Measurements from ENCODE around the gene GRK5. TPM values are rescaled to one million over a fixed set of nuclear protein-coding genes. Genes with fewer than 3 reads are reported as not detected.
A peak's percentile ranks its signal among the peaks of the same experiment; 100 is the strongest.

The GRK5 gene
- total RNA-seq, 1 experiment from 2014 or later = 1.2 TPM

DNA sequence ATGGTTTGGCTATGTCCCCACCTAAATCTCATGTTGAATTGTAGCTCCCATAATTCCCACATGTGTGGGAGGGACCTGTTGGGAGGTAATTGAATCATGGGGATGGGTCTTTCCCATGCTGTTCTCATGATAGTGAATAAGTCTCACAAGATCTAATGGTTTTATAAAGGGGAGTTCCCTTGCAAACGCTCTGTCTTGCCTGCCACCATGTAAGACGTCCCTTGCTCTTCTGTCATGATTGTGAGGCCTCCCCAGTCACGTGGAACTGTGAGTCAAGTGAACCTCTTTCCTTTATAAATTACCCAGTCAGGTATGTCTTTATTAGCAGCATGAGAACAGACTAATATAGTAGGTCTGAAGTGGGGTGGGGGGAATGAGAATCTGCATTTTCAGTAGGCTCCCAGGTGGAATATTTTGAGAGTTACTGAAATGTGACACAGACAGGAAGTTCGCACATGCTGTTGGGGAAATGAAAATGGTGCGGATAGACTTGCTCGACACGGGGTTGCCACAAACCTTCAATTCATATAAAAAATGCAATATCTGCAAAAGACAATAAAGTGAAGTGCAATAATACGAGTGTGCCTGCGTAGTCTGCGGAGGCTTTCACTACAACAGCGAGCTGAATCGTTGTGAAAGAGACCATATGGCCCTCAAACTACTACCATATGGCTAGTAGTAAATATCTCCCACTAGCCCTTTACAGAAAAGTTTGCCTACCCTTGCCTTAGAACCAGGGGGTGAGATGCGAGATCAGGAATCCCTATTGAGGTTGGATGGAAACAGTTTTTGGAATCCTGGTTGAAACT lies 166.1 kb downstream of the GRK5 start:
- H3K18ac ChIP-seq (ENCODE audit: insufficient read length, low read depth, low read length) = no peak overlapping the region
- no CpG with 5 or more reads among the region's 13 CpGs for WGBS (ENCODE audit: extremely low coverage, insufficient read length, low lambda C conversion rate)
- H3K27me3 Mint-ChIP-seq (ENCODE audit: low read depth) = peaks cover 2% of the 10 kb centered on the region; the same call in 1 of the 2 replicates
- H3K23ac ChIP-seq (ENCODE audit: insufficient read length, low read depth, low read length) = no peak overlapping the region
- no peaks in the 10 kb centered on the region for H3K23me2 ChIP-seq (ENCODE audit: insufficient read length, low read depth, low read length, poor library complexity, severe bottlenecking)
- no peaks in the 10 kb centered on the region for H3K79me1 ChIP-seq (ENCODE audit: insufficient read depth, low read depth, low read length, poor library complexity, severe bottlenecking)
- H3K14ac ChIP-seq (ENCODE audit: insufficient read depth, low read length) = no peak overlapping the region
- H2AFZ ChIP-seq (ENCODE audit: low read length) = no peak overlapping the region
- H2BK5ac ChIP-seq (ENCODE audit: insufficient read length, low read length) = no peak overlapping the region
- H3K4me1 ChIP-seq (ENCODE audit: insufficient read depth, low read length) = no peaks in the 10 kb centered on the region
- H3K4me2 ChIP-seq (ENCODE audit: insufficient read depth, insufficient read length, low read length) = no peak overlapping the region
- H3K27me3 ChIP-seq (ENCODE audit: insufficient read depth, low read length) = no peaks in the 10 kb centered on the region
- no peak overlapping the region for H3K4ac ChIP-seq (ENCODE audit: low read depth, low read length)
- TF ChIP-seq, protein P1, sequence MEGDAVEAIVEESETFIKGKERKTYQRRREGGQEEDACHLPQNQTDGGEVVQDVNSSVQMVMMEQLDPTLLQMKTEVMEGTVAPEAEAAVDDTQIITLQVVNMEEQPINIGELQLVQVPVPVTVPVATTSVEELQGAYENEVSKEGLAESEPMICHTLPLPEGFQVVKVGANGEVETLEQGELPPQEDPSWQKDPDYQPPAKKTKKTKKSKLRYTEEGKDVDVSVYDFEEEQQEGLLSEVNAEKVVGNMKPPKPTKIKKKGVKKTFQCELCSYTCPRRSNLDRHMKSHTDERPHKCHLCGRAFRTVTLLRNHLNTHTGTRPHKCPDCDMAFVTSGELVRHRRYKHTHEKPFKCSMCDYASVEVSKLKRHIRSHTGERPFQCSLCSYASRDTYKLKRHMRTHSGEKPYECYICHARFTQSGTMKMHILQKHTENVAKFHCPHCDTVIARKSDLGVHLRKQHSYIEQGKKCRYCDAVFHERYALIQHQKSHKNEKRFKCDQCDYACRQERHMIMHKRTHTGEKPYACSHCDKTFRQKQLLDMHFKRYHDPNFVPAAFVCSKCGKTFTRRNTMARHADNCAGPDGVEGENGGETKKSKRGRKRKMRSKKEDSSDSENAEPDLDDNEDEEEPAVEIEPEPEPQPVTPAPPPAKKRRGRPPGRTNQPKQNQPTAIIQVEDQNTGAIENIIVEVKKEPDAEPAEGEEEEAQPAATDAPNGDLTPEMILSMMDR (conservative IDR thresholded peaks at IDR 0.05) = no peak
- H2BK12ac ChIP-seq (ENCODE audit: insufficient read length, low read depth, low read length) = no peak overlapping the region
- H2BK120ac ChIP-seq (ENCODE audit: low read depth, low read length, poor library complexity, severe bottlenecking) = no peak overlapping the region
- H3K56ac ChIP-seq (ENCODE audit: insufficient read length, low read depth, low read length) = no peak overlapping the region
- no peaks in the 10 kb centered on the region for H4K20me1 ChIP-seq (ENCODE audit: control insufficient read depth, insufficient read depth, insufficient read length)
- DNase-seq = no peak
- H4K8ac ChIP-seq (replicated peaks; ENCODE audit: insufficient read length, low read depth, low read length) = no peak overlapping the region
- no peaks in the 10 kb centered on the region for H3K9me3 Mint-ChIP-seq
- peak overlapping the region in 1 of 3 experiments; percentile 15; a peak in 1 of 7 replicates for H3K27ac Mint-ChIP-seq
- H3T11ph ChIP-seq (ENCODE audit: low read length) = no peak overlapping the region
- no peak overlapping the region for H4K91ac ChIP-seq (ENCODE audit: insufficient read length, low read depth, low read length)
- no peaks in the 10 kb centered on the region for H3K9me3 ChIP-seq (ENCODE audit: control insufficient read depth, low read depth, low read length)
- H3K4me3 Mint-ChIP-seq = no peak overlapping the region
- H3K9ac ChIP-seq (ENCODE audit: extremely low read depth, insufficient read length, low read length) = no peak overlapping the region
- H3K27ac ChIP-seq (ENCODE audit: insufficient read length, low read depth, low read length) = no peak overlapping the region
- no peak overlapping the region for H2BK15ac ChIP-seq (ENCODE audit: low read depth, low read length)
- no peaks in the 10 kb centered on the region for H3K36me3 Mint-ChIP-seq (ENCODE audit: insufficient read depth in 1 of 3, low read depth in 3 of 3)
- no peak overlapping the region for H4K5ac ChIP-seq (ENCODE audit: insufficient read length, low read depth, low read length)
- peaks cover 8 to 9% of the 10 kb centered on the region in 2 experiments for H3K4me1 Mint-ChIP-seq
- H2AK5ac ChIP-seq (ENCODE audit: insufficient read length, low read length) = no peak overlapping the region
- no peak overlapping the region for H2BK20ac ChIP-seq (ENCODE audit: low read depth, low read length, poor library complexity, severe bottlenecking)
- H3K79me2 ChIP-seq (ENCODE audit: insufficient read depth, low read length) = no peaks in the 10 kb centered on the region

All from H9 (cell line).